Hepatocyte (in vitro differentiated cells): ENCODE results near the gene THSD4. TPM values are rescaled to one million over a fixed set of nuclear protein-coding genes. Genes with fewer than 3 reads are reported as not detected.

Experiments used
- DNase-seq: peaks from one replicate; pipeline ENCODE4 v3.0.0-alpha.2; 2016; ENCODE audit warnings: low spot score
- H2AFZ ChIP-seq: fragments of 200-600 bp; sonication (generic); 2 replicates; pipeline ENCODE4 v1.6.0; 2016; ENCODE audit warnings: antibody characterized with exemption, mild to moderate bottlenecking
- H3K27ac ChIP-seq: fragments of 200-600 bp; sonication (generic); 2 replicates; pipeline ENCODE4 v1.5.1; 2016; ENCODE audit warnings: mild to moderate bottlenecking
- H3K27me3 ChIP-seq: fragments of 200-600 bp; sonication (generic); 2 replicates; pipeline ENCODE4 v1.6.1; 2016
- H3K36me3 ChIP-seq: fragments of 200-600 bp; sonication (generic); replicated peaks from 2 replicates; pipeline ENCODE4 v1.5.1; 2016; ENCODE audit warnings: low read depth; ENCODE audit not compliant: insufficient read depth
- H3K4me1 ChIP-seq: fragments of 200-600 bp; sonication (generic); 2 replicates; pipeline ENCODE4 v1.5.1; 2016; ENCODE audit warnings: mild to moderate bottlenecking, moderate library complexity; ENCODE audit not compliant: insufficient read depth
- H3K4me2 ChIP-seq: fragments of 200-600 bp; sonication (generic); 2 replicates; pipeline ENCODE4 v1.6.0; 2016
- H3K4me3 ChIP-seq: fragments of 200-600 bp; sonication (generic); 2 replicates; pipeline ENCODE4 v1.5.1; 2016; ENCODE audit warnings: mild to moderate bottlenecking
- H3K79me2 ChIP-seq: fragments of 200-600 bp; sonication (generic); 2 replicates; pipeline ENCODE4 v1.6.0; 2017; ENCODE audit warnings: mild to moderate bottlenecking
- H3K9me2 ChIP-seq: fragments of 200-600 bp; sonication (generic); replicated peaks from 2 replicates; pipeline ENCODE4 v1.6.0; 2017; ENCODE audit warnings: mild to moderate bottlenecking; ENCODE audit not compliant: insufficient read depth
- H3K9me3 ChIP-seq: fragments of 200-600 bp; sonication (generic); 2 replicates; pipeline ENCODE4 v1.5.1; 2016; ENCODE audit warnings: low read depth, mild to moderate bottlenecking
- H4K20me1 ChIP-seq: fragments of 200-600 bp; sonication (generic); 2 replicates; pipeline ENCODE4 v1.6.0; 2016; ENCODE audit warnings: mild to moderate bottlenecking; ENCODE audit not compliant: insufficient read depth, poor library complexity, severe bottlenecking
- EZH2 ChIP-seq: fragments of 200-600 bp; sonication (generic); IDR thresholded peaks from 2 replicates; pipeline ENCODE4 v1.6.1; 2016; ENCODE audit warnings: antibody characterized with exemption, mild to moderate bottlenecking, borderline replicate concordance
- EZH2phosphoT487 ChIP-seq: fragments of 200-600 bp; sonication (generic); IDR thresholded peaks from one replicate; pipeline ENCODE4 v1.6.1; 2018; ENCODE audit warnings: antibody characterized with exemption, mild to moderate bottlenecking, low read depth, moderate library complexity; ENCODE audit not compliant: unreplicated experiment, severe bottlenecking
- WGBS: methylation state at CpG from one replicate; pipeline ENCODE4 v1.1.6; 2016; ENCODE audit warnings: low lambda C conversion rate; ENCODE audit errors: missing lambda C conversion rate; 5-methylcytosine and 5-hydroxymethylcytosine counted together
- polyA plus RNA-seq: library from polyadenylated mRNA; unstranded; fragments of >200 nt; fragmentation: Nextera tagmentation; extraction: Ambion mirVana; gene quantifications from 2 replicates; pipeline ENCODE4 v1.2.1, GENCODE V29; 2016
- total RNA-seq: library from RNA; depleted of rRNA; stranded (reverse); fragments of >200 nt; gene quantifications from 2 replicates; pipeline ENCODE4 v1.2.3, GENCODE V29; 2014
- TF ChIP-seq, protein P1 (sequence below): fragments of 200-600 bp; sonication (generic); IDR thresholded peaks from 2 replicates; pipeline ENCODE4 v1.5.1; 2016; ENCODE audit warnings: antibody characterized with exemption, mild to moderate bottlenecking; ENCODE audit not compliant: poor library complexity

THSD4 gene
- total and polyA plus RNA-seq, 2 experiments from 2014 or later = 4.3 to 7.0 TPM

DNA sequence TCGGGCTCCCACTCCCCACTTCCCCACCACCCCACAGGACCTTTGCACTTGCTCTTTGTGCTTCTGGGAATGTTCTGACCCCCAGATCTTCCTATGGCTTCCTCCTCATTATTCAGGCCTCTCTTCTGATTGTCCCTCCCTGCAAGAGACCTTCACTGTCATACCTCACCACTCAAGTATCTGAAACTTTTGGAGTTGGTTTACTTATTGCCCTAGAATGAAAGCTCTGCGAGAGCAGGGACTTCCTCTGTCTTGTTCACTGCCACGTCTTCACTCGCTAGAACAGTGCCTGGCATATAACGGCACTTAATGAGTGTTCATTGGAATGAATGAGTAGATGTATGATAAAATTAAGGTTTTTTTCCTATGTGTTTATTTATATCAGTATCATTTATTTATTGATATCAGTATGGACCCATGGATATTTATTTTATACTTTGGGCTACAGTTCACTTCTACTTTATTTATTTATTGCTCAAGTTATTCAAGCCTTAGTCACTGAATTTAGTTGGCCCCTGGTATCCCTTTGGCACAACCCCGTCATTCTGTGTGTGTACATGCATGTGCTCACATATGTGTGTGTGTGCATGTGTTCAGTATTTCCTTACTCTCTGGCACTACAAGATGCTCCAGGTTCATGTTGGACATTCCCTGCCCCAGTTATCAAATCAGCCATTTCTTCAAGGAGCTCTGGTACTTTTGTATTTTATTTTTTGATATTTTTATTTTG is 197.6 kb downstream of the THSD4 start:
- Histone ChIP-seq H3K9me3 (no peaks in the 10 kb centered on the region), H4K20me1 (no peaks in the 10 kb centered on the region), H3K27me3 (no peaks in the 10 kb centered on the region), H3K36me3 (no peaks in the 10 kb centered on the region), H3K9me2 (no peaks in the 10 kb centered on the region), H3K4me1 (no peaks in the 10 kb centered on the region), H3K27ac (no peak overlapping the region), H3K4me3 (no peak overlapping the region), H3K4me2 (no peak overlapping the region), H3K79me2 (no peaks in the 10 kb centered on the region), H2AFZ (no peak overlapping the region)
- WGBS = 77% methylated on average over 6 of the region's 6 CpGs
- DNase-seq = no peak
- no peak for TF ChIP-seq EZH2
- TF ChIP-seq EZH2phosphoT487 = no peak
- TF ChIP-seq, protein P1, sequence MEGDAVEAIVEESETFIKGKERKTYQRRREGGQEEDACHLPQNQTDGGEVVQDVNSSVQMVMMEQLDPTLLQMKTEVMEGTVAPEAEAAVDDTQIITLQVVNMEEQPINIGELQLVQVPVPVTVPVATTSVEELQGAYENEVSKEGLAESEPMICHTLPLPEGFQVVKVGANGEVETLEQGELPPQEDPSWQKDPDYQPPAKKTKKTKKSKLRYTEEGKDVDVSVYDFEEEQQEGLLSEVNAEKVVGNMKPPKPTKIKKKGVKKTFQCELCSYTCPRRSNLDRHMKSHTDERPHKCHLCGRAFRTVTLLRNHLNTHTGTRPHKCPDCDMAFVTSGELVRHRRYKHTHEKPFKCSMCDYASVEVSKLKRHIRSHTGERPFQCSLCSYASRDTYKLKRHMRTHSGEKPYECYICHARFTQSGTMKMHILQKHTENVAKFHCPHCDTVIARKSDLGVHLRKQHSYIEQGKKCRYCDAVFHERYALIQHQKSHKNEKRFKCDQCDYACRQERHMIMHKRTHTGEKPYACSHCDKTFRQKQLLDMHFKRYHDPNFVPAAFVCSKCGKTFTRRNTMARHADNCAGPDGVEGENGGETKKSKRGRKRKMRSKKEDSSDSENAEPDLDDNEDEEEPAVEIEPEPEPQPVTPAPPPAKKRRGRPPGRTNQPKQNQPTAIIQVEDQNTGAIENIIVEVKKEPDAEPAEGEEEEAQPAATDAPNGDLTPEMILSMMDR = no peak

DNA sequence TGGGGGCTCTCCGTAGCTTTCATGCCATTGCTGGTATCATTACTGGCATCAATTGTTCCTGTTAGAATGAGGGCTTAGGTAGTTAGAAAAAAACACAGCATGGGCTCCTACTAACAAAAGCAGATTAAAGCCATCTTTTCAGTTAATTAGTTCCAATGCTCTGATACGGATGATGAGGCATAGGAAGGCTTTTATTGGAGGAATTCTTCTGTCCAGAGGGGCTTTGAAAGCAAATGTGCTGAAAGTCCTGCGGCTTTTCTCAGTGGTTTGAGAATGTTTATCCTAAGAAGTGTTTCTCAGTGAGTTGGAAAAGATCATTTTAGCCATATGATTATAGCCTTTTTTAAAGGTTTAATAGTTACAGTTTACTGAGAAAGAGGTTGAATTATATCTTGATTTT is 198.5 kb downstream of the THSD4 start:
- 55% methylated on average over 3 of the region's 3 CpGs for WGBS

DNA sequence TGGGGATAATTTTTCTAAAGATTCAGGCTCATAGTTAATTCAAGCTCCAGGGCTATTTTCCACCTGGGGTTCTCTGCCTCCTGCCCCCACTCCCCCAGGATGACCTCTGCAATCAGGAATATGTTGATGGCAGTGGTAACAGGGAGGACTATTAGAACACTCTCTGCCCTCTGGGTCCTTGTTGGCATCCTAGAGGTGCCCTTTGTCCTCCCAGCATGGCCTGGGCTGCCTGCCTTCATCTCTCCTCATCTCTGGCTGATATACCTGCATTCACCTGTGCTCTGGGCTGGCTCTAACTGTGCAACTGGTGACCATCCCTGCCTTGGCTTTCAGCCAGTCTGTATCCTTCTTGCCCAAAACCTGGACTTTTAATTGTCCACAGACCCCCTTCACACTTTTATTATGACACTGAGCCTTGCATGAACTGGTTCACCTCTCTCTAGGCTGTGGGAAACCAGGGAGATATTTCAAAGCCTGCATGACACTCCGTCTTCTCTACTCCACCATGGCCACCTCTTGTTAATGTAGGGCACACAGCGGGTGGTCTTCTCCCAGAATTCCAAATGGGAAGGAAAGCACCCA is 199.8 kb downstream of the THSD4 start:
- no peaks in the 10 kb centered on the region for H3K79me2 ChIP-seq
- H3K36me3 ChIP-seq = no peaks in the 10 kb centered on the region
- H3K4me2 ChIP-seq = no peak overlapping the region
- H3K9me3 ChIP-seq = no peaks in the 10 kb centered on the region
- no peak overlapping the region for H2AFZ ChIP-seq
- H3K4me3 ChIP-seq = no peak overlapping the region
- no peaks in the 10 kb centered on the region for H4K20me1 ChIP-seq
- TF ChIP-seq EZH2 (no peak), EZH2phosphoT487 (no peak)
- TF ChIP-seq, protein P1 = no peak
- H3K9me2 ChIP-seq = no peaks in the 10 kb centered on the region
- no peak overlapping the region for H3K27ac ChIP-seq
- WGBS = 93% methylated on average over 2 of the region's 2 CpGs
- no peaks in the 10 kb centered on the region for H3K4me1 ChIP-seq
- DNase-seq = no peak
- no peaks in the 10 kb centered on the region for H3K27me3 ChIP-seq

More for the DNA sequence above, 198.5 kb downstream of the THSD4 start:
- Histone ChIP-seq H3K4me3 (no peak overlapping the region), H3K27me3 (no peaks in the 10 kb centered on the region), H3K36me3 (no peaks in the 10 kb centered on the region), H3K9me3 (no peaks in the 10 kb centered on the region), H3K4me2 (no peak overlapping the region), H3K9me2 (no peaks in the 10 kb centered on the region), H2AFZ (no peak overlapping the region), H4K20me1 (no peaks in the 10 kb centered on the region), H3K27ac (no peak overlapping the region), H3K79me2 (no peaks in the 10 kb centered on the region), H3K4me1 (no peaks in the 10 kb centered on the region)
- no peak for DNase-seq
- TF ChIP-seq EZH2 (no peak), EZH2phosphoT487 (no peak)
- TF ChIP-seq, protein P1 = no peak
